ENCODE measurements around the gene DHPS.

DHPS gene

DNA sequence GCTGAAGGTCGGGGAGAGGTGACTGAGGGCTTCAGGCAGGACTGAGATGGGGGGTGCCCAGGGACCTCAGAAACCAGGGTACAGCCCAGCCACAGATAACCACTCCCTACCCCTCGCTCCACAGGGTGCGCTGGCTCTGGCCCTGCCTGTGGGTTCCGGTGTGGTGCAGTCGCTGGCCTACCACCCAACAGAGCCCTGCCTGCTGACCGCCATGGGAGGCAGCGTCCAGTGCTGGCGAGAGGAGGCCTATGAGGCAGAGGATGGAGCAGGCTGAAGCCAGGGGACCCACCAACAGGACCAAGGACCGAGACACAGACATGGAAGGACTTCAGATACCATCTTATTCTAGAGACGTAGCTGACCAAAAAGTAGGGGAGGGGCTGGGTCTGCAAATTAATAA, 6.3 kb downstream of the DHPS start:
- no peak for DNase-seq (ENCODE audit: low read depth in 2 of 2)

- no peak for DNase-seq (ENCODE audit: low read depth in 2 of 2)
These were observed 8.9 kb downstream of the DHPS start for GRCh38 chr19:12672744-12673143.

DNA sequence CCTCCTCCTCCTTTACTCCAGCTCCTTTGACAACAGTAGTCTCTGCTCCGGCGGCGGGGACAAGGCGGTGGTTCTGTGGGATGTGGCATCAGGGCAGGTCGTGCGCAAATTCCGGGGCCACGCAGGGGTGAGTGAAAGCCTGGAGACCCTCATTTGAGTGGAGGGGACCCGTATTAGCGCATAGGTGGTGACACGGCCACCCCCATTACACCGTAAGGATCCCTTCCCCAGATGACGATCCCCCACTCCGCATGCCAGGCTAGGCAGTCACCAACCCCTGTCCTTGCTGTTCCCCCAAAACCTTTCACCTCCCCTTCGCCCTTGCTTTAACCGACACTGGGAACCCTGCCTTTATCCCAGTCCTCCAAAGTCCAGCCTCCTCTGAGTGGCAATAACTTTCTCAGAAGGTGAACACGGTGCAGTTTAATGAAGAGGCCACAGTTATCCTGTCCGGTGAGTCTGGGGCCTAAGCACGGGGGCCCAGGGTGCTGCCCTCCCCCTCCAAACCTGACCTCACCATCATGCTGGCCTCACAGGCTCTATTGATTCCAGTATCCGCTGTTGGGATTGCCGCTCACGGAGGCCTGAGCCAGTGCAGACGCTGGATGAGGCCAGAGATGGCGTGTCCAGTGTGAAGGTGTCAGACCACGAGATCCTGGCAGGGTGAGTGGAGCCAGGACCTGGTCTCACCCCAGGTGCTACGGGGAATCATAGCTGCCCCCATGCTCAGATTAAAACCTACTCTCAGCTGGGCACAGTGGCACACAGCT, 11.3 kb downstream of the DHPS start:
- no peak for DNase-seq (ENCODE audit: low read depth in 2 of 2)

GRCh38 chr19:12669270-12670158, 12.2 kb downstream of the DHPS start:
- DNase-seq (ENCODE audit: low read depth in 2 of 2): peak; percentile 56 to 67

DNA sequence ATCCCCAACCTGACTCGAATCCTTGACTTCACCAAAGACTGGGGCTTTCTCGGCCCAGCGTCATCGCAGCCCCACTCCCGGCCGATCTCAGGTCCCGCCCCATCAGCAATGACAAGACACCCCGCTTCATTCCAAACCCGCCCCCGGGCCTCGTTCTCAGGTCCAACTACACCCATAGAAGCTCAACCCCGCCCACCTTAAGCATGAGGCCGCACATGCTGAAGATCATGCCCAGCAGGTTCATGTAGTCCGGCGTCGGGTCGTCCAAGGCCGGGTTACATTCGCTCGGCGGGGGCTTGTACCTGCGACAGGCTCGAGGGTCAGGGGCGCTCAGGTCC, 12.8 kb downstream of the DHPS start:
- peak; percentile 55 to 61 for DNase-seq (ENCODE audit: low read depth in 2 of 2)

DNA sequence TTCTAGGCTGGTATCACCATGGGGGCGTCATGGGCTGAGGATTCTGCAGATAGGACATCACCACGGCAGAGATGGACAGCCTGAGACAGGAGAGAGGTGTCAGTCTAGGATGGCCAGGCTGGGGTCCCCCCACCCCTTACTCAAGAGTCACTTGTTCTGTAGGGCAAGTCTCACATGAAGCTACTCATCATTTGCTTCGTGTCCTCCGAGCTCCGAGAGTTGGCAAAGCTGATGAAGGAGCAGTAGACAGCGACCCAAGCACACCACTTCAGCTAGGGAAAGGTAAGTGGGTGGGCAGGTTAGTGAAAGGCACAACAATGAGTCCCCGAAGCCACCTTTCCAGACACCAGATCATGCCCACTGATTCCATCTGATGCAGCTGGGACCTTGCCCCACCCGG, 13.3 kb downstream of the DHPS start:
- DNase-seq (ENCODE audit: low read depth in 2 of 2): no peak

DNA sequence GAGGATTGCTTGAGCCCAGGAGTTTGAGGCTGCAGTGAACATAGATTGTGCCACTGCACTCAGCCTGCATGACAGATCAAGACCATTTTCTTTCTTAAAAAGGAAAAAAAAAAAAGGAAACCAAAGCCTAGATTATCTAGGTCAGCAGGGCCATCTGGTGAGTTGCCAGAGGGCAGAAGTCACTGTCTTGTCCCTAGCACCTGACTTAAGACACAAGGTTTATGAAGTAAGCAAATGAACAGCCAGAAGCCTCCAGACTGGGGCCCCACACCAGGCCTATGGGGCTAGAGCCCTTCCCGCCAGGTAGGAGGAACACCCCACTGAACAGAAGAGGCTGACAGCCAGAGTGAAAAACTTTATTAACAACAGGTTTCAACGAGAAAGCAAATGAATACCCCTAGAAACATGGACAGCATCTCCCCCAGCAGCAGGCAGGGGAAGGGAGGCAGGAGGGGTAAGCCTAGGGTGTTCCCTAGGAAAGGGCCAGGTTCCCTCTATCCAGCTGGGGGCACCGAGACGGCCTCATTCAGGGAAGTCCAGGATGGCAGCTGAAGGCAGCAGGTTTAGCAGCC, 13.9 kb downstream of the DHPS start:
- no peak for DNase-seq (ENCODE audit: low read depth in 2 of 2)

DNA sequence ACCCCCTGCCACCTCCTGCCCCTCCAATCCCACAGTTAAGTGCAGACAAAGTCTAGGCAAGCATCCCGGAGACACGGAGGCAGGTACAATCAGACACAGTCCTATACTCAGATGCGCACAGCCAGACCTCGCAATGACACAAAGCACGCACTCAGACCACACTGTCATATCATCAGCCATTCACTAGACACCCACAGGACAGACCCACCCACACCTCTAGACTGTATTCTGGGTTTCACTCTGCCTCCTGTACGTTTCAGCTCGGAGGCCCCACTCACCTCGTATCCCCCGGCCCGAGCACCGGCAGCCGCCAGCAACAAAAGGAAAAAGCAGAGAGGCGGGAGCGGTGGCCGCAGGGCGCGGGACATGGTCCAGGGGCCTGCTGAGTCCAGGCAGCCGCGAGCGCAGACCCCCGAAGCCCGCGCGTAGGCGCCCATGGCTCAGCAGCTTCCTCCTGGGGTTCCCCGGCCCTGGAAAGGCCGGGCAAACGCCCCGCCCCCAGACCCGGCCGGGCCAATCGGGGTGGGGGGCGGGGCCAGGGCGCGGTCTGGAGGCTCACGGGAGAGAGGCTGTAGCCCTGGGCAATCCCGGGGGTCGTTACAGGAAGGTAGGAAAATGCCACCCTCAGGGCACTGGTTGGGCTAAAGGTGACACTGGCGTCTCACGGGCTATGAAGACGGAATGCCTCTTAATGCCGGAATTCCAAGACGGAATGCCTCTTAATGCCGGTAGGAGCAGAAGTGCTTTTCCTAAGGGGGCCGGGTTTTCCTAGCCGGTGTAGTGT, 15.2 kb downstream of the DHPS start, which contains the start of the genes MAN2B1 and WDR83:
Gene MAN2B1 (minus strand): TSS at position 478 of the 784 bp plus-strand sequence. CDS start 41 bp downstream, at position 437.
Gene WDR83 (plus strand): TSS at position 543 of the 784 bp plus-strand sequence. CDS start 2,984 bp downstream, outside the sequence.
- DNase-seq (ENCODE audit: low read depth in 2 of 2): peak; percentile 47 to 77

- DNase-seq (ENCODE audit: low read depth in 2 of 2): no peak
These were observed 15.9 kb downstream of the DHPS start for GRCh38 chr19:12665671-12666264.

GRCh38 chr19:12665281-12665573, 16.5 kb downstream of the DHPS start:
- DNase-seq (ENCODE audit: low read depth in 2 of 2): peak; percentile 20 to 34

- no peak for DNase-seq (ENCODE audit: low read depth in 2 of 2)
These were observed 17.0 kb downstream of the DHPS start for GRCh38 chr19:12664406-12665280.

- no peak for DNase-seq (ENCODE audit: low read depth in 2 of 2)
These were observed 20.7 kb downstream of the DHPS start for GRCh38 chr19:12660980-12661379.

DNA sequence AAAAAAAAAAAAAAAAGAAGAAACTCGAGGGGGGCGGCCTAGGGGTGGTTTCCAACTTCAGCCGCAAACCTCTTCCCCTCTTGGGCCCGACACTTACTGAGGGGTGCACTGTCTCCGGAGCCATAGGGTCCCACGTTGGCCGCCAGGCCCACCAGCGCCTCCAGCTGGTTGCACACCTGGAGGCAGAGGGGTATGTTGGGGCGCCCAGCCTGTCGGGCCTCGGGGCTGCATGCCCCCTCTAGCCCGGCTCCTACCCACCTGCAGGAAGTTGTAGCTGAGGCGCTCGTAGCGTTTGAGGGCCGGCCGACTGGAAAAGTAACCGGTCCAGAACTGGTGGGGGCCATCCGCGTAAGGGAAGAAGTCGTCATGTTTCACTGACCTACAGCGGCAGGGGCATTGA, 23.7 kb downstream of the DHPS start:
- DNase-seq (ENCODE audit: low read depth in 2 of 2): no peak

DNA sequence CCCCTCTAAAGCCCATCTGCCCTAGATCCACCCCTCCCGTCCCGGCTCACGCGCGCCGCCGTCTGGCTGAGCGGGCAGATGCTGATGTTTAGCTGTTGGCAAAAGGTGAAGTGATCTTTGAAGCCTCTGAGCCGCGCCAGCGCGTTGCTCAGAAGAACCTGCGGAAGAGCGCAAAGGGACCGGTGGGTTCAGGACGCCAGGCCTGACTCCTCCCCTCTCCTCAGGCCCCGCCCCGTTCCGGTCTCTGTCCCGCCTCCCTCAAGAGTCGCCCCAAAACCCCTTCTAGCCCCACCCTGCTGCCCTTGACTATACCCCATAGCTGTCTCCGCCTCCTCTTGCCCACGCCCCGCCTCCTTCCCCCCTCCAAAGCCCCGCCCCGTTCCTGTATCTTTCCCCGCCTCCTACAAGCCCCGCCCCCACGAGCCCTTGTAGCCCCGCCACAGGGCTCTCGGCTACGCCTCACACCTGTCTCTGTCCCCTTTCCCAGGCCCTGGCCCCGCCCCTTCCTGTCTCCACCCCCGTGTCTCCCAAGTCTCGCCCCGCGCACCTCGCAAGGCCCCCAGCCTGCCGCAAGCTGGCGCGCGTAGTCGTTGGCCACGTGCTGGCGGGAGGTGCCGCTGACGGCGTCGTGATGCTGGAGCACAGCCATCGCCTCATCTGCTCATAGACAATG, 24.6 kb downstream of the DHPS start:
- no peak for DNase-seq (ENCODE audit: low read depth in 2 of 2)

DNA sequence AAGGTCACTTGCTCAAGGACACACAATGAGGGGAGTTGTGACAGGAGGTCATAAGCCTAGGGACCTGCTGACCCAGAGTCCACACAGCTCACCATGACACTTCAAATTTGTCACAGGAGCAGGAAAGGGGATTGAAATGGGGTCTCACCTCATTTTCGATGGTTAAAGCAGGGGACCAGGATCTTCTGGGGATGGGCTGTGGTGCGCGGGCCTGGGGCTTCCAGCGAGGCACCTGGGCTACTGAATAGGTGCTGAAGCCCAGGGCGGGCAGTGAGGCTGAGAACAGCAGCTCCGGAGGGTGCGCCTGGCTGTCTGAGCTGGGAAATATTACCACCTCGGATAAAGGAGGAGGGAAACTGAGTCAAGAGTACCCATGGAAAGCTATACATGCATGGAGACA, 26.1 kb downstream of the DHPS start:
- DNase-seq (ENCODE audit: low read depth in 2 of 2): no peak

- no peak for DNase-seq (ENCODE audit: low read depth in 2 of 2)
These were observed 29.5 kb downstream of the DHPS start for GRCh38 chr19:12652219-12652618.

- no peak for DNase-seq (ENCODE audit: low read depth in 2 of 2)
These were observed 31.7 kb downstream of the DHPS start for GRCh38 chr19:12649941-12650340.

GRCh38 chr19:12648088-12648487, 33.6 kb downstream of the DHPS start:
- DNase-seq (ENCODE audit: low read depth in 2 of 2): no peak

- DNase-seq (ENCODE audit: low read depth in 2 of 2): no peak
These were observed 34.1 kb downstream of the DHPS start for GRCh38 chr19:12647490-12648071.

- DNase-seq (ENCODE audit: low read depth in 2 of 2): no peak
These were observed 34.6 kb downstream of the DHPS start for GRCh38 chr19:12647047-12647446.

All from stimulated activated CD8-positive, alpha-beta memory T cell treated with anti-CD3 and anti-CD28 coated beads, Interleukin-7, amount 100 ng/mL, for 4 hours (primary cell).